HG03558 (cell line): ENCODE measurements around the gene ITSN1.
"Not testable (repeated sequence)": the region's sequence is repeated elsewhere in the genome, so short reads cannot be mapped to it uniquely, and the experiment has no call there.

Experiments
- ATAC-seq: cut with Tn5 transposase; IDR thresholded peaks from one replicate; pipeline ENCODE4 v1.9.1; 2021; ENCODE audit warnings: moderate number of reproducible peaks; ENCODE audit not compliant: unreplicated experiment; ENCODE audit errors: extremely low read depth

The ITSN1 gene

DNA sequence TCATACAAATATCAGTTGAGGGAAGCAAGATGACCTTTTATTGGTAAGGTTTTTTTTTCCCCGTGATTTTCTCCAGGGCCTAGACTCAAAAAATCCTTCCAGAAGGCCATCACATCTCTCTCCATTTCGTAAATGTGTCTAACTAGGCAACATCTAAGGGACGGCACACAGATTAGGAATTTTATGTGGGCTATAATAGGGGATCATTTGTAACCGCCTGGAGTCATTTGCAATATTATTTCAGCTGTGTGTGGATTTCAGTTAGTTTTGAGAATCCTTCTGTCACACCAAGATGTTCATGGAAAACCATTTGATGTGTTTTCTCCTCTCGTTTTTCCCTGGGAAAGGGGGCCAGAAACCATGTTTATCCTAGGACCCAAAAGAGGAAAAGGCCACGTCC, 210.2 kb downstream of the ITSN1 start:
- no peak for ATAC-seq

- no peak for ATAC-seq
Measured at GRCh38 chr21:33854604-33855003, 212.3 kb downstream of the ITSN1 start.

- ATAC-seq, result no peak
Measured at GRCh38 chr21:33855190-33855589, 212.9 kb downstream of the ITSN1 start.

GRCh38 chr21:33856893-33857527, 214.7 kb downstream of the ITSN1 start:
- no peak for ATAC-seq

DNA sequence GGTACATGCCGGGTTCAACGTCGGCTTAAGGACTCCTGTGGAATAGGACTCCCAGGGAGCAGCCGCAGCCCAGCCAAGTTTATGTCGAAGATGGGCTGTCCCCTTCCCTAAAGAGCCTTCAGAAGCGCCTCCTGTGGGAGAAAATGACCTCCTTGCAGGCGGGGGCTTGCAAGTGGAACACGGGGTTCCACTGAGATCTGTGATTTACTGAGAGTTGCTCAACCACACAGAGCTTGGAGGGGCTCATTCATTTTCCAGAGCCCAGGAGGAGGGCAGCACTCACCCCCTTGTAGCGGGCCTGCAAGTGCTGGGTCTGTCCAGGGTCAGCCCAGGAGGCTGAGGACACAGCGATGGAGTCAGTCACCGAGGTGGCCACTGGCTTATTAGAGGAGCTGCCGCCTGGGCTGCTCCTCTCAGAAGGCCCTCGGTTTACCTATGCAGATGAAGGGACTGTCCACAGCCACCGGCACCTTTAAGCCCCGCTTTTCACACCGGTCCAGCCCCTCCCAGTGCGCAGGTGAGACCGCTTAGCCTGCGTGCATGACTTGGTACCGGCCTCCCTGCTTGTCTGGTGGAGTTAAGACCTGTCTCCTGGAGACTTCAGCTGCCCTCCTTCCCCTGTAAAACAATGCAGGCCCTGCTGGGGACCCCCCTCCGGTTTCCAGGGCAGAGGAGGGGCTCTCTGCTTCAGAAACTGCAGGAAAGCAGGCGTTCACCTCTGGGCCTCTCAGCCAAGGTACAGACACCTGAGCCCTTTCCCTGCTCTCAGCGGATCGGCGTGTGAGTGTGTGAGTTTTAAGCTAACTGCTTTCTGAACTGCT, 215.8 kb downstream of the ITSN1 start:
- no peak for ATAC-seq

DNA sequence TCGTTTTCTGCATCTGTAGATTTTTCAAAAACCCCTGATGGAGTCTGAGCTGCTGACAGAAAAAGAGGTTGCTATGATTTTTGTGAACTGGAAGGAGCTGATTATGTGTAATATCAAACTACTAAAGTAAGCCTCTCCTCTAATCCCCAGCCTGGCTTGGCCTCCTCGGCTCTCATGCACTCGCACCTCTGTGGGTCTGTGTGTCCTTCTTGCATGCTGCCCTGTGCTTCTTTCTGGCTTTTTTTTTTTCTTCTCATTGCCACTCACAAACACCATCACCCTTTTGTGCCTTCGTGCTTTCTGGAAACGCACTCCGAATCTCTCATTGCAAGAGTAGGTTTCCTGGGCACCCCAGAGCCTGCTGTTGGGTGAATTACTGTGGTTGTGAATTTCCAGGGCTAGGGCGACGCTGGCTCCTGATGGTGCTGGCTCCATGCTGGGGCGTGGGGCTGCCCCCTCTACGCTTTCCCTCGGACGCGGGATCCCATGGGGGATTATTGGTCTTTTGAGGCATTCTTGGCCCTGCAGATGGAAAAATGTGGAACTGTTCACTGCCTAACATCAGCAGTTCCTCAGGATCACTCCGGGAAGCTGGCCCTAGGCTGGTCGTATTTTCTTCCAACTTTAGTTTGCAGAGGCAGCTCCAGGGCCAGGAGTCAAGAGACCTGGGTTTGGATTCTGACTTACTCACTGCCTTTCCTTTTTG, 216.5 kb downstream of the ITSN1 start:
- no peak for ATAC-seq

GRCh38 chr21:33859373-33860102, 217.2 kb downstream of the ITSN1 start:
- ATAC-seq, result no peak

DNA sequence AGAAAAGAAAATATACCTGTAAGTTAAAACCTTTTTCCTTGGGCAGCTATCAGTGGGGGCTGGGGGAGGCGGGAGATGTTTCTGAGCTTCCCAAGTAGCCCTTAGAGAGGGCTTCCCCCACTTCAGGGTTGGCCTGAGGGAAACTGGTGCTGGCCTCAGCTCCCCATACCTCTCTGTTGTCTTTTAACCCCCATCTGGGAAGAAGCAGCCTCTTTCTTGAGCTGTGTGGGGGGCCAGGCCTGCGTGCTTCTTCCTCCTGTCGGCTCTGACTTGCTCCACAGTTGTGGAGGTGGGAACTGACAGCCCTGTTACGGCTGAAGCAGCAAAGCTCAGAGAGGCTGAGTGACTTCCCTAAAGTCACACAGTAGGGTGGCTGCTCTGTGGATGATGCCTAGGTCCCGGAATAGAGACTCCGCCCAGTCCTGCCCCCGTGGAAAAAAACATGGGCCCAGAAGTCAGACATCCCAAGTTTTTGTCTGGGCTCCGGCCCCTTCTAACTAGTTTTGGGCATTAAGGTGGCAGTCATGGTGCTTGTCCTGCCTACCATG, 218.1 kb downstream of the ITSN1 start:
- no peak for ATAC-seq

GRCh38 chr21:33861125-33861524, 218.8 kb downstream of the ITSN1 start:
- no peak for ATAC-seq

GRCh38 chr21:33863191-33863590, 220.9 kb downstream of the ITSN1 start:
- not testable (repeated sequence) for ATAC-seq

GRCh38 chr21:33864150-33864549, 221.8 kb downstream of the ITSN1 start:
- ATAC-seq, result no peak

DNA sequence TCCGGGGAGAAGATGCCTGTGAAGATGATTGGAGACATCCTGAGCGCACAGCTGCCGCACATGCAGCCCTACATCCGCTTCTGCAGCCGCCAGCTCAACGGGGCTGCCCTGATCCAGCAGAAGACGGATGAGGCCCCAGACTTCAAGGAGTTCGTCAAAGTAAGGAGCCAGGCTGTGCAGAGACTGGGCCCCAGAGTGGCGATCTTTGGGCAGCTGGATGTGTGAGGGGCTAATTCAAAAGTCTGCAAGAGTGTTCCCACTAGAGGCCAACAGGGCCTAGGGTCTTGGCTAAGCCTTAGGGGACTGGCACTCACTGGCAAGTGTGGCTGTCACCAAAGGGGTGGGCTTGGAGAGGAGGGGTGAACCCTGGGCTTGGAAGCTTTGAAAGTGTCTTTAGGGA, 222.9 kb downstream of the ITSN1 start:
- ATAC-seq, result no peak

- ATAC-seq, result no peak
Measured at GRCh38 chr21:33865996-33866575, 223.8 kb downstream of the ITSN1 start.

DNA sequence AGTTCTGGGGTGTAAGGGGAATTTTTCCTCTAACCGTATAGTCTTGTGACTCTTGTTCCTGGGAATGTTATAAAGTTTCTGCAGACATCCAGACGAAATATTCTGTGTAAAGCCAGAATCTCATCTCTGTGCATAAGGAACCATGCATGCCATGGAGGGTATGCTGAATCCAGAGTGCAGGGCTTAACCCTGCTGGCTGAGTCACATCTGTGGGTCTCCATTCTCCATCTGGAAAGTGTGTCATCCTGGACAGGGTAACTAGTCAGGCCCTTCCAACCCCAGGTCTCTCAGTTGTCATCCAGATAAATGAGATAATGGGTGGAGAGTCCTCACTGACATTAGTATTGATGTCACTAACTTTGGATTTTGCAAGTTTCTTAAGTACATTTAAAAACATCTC, 224.5 kb downstream of the ITSN1 start:
- no peak for ATAC-seq

- not testable (repeated sequence) for ATAC-seq
Measured at GRCh38 chr21:33867868-33868267, 225.6 kb downstream of the ITSN1 start.

DNA sequence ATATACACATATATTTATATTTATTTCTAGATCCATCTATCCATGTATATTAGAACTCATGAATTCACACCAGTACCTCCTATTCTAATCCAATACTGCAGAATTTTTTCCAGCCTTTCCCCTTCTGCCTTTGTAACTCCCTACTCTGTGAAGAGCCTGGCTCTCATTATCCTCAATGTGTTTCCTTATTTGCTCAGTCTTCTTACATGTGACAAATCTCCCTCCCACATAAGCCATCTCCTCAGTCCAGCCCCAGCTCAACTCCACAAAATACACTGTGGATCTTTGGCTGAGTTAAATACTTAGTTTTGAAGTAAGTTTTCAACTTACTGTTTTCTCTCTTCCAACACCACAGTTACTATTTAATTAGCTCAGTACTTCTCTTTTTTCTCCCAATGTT, 227.6 kb downstream of the ITSN1 start:
- ATAC-seq, result no peak

DNA sequence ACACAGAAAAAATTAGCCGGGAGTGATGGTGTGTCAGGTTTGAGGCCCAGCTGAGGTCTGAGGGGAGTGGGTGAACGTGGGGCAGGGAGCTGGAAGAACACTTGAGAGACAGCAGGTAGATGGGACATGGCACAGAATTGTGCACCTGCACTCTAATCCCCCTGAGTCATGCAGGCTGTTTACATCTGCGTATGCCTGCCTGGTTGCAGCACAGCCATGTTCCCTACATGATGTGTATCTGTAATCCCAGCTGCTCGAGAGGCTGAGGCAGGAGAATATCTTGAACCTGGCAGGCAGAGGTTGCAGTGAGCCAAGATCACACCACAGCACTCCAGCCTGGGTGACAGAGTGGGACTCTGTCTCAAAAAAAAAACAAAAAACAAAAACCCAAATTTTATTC, 228.5 kb downstream of the ITSN1 start:
- ATAC-seq, result no peak

GRCh38 chr21:33871171-33871570, 228.9 kb downstream of the ITSN1 start:
- no peak for ATAC-seq

DNA sequence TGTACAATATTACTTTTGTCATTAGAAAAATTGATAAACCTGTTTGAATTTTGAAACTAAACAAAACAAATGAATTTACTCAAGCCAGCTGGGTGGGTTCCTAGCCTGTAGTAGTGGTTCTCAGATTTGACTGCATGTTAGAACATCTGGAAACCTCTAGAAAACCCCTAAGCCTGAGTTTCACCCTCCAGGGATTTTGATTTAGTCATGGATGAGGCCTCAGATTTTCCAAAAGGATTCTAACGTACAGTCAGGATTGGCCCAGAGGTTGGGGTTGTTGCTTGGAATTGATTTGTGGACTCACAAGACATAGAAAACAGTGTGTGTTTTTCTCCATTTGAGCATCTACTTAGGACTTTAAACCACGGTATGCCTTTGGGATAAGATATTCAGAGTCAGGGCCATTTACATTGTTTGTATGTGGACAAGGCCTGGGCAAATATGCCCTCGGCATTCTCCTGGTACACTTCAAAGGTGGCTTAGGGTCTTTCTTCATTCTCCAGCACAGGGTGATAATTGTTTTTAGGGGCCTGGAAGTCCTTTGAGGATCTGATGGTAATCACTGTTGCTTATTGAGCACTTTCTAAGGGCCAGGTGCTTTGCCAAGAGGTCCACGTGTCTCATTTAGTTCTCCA, 230.7 kb downstream of the ITSN1 start:
- no peak for ATAC-seq

- no peak for ATAC-seq
Measured at GRCh38 chr21:33874161-33874560, 231.9 kb downstream of the ITSN1 start.
